ENCODE data around the gene C2CD4D.

C2CD4D gene

GRCh38 chr1:151831605-151832004 lies 8.0 kb downstream of the C2CD4D start, which contains the start of gene RORC:
RORC (minus strand) TSS chr1:151831802; CDS start chr1:151831764, 38 bp downstream.
- no peak for TF ChIP-seq CTCF (IDR thresholded peaks at IDR 0.05; ENCODE audit: insufficient read depth, low read length, missing control alignments)
- ChIA-PET CTCF (no interaction called here), POLR2A (no interaction called here)
- DNase-seq (ENCODE audit: low read depth, low spot score), result no peak
- no peak within 1 kb of the TSS for H3K4me3 ChIP-seq (ENCODE audit: low read depth, low read length)

GRCh38 chr1:151831256-151831591 lies 8.4 kb downstream of the C2CD4D start:
- no peak for TF ChIP-seq CTCF (IDR thresholded peaks at IDR 0.05; ENCODE audit: insufficient read depth, low read length, missing control alignments)
- ChIA-PET POLR2A (no interaction called here), CTCF (no interaction called here)
- H3K4me3 ChIP-seq (ENCODE audit: low read depth, low read length), result no peak overlapping the region
- DNase-seq (ENCODE audit: low read depth, low spot score), result no peak

GRCh38 chr1:151830055-151830454 lies 9.6 kb downstream of the C2CD4D start:
- CTCF ChIA-PET, result no interaction called here
- DNase-seq (ENCODE audit: low read depth, low spot score), result no peak
- H3K4me3 ChIP-seq (ENCODE audit: low read depth, low read length), result no peak overlapping the region

GRCh38 chr1:151829352-151830046 lies 10.1 kb downstream of the C2CD4D start:
- no peak for DNase-seq (ENCODE audit: low read depth, low spot score)
- POLR2A ChIA-PET, result no interaction called here
- no peak for TF ChIP-seq CTCF (IDR thresholded peaks at IDR 0.05; ENCODE audit: insufficient read depth, low read length, missing control alignments)
- H3K4me3 ChIP-seq (ENCODE audit: low read depth, low read length), result no peak overlapping the region
- CTCF ChIA-PET, result no interaction called here

More at GRCh38 chr1:151830055-151830454, 9.6 kb downstream of the C2CD4D start:
- POLR2A ChIA-PET, result no interaction called here
- TF ChIP-seq CTCF (IDR thresholded peaks at IDR 0.05; ENCODE audit: insufficient read depth, low read length, missing control alignments), result no peak

- DNase-seq (ENCODE audit: low read depth, low spot score), result no peak
- ChIA-PET CTCF (no interaction called here), POLR2A (no interaction called here)
- no peak overlapping the region for H3K4me3 ChIP-seq (ENCODE audit: low read depth, low read length)
- no peak for TF ChIP-seq CTCF (IDR thresholded peaks at IDR 0.05; ENCODE audit: insufficient read depth, low read length, missing control alignments)
Observed at GRCh38 chr1:151828921-151829320, 10.7 kb downstream of the C2CD4D start.

- H3K4me3 ChIP-seq (ENCODE audit: low read depth, low read length), result no peak overlapping the region
- DNase-seq (ENCODE audit: low read depth, low spot score), result no peak
- no peak for TF ChIP-seq CTCF (IDR thresholded peaks at IDR 0.05; ENCODE audit: insufficient read depth, low read length, missing control alignments)
- CTCF ChIA-PET, result no interaction called here
- POLR2A ChIA-PET, result no interaction called here
Observed at GRCh38 chr1:151827853-151828252, 11.8 kb downstream of the C2CD4D start.

Measured in AG04449 (cell line).